Ovary (tissue), 9 donors: Measurements from ENCODE around the gene P2RY2. TPM values are rescaled to one million over a fixed set of nuclear protein-coding genes. Genes with fewer than 3 reads are reported as not detected.
"Not testable (repeated sequence)": the region's sequence is repeated elsewhere in the genome, so short reads cannot be mapped to it uniquely, and the experiment has no call there.

Source experiments
- DNase-seq, 5 donors: peaks; one replicate each; pipeline ENCODE4 v3.0.0-alpha.2; 2019 to 2020
- H3K27ac ChIP-seq, 2 donors: fragments of 200-600 bp; one replicate each; pipeline versions ENCODE4 v1.5.1 to v1.8.0; 2019 to 2022
- H3K27me3 ChIP-seq: fragments of 200-600 bp; one replicate; pipeline ENCODE4 v1.8.0; 2022
- H3K36me3 ChIP-seq: fragments of 200-600 bp; sonication (generic); one replicate; pipeline ENCODE4 v1.5.1; 2019
- H3K4me1 ChIP-seq: one replicate; pipeline ENCODE4 v1.8.1; 2013; ENCODE audit warnings: mild to moderate bottlenecking, moderate library complexity; ENCODE audit not compliant: insufficient read depth
- H3K4me3 ChIP-seq: fragments of 200-600 bp; sonication (generic); one replicate; pipeline ENCODE4 v1.5.1; 2017
- H3K9me3 ChIP-seq, 2 donors: fragments of 200-600 bp in 1 of 2; sonication (generic) in 1 of 2; one replicate each; pipeline versions ENCODE4 v1.5.1 to v1.8.1; 2013 to 2019; ENCODE audit warnings: mild to moderate bottlenecking in 1 of 2, moderate library complexity in 1 of 2
- EP300 ChIP-seq: sonication (generic); formaldehyde crosslinking; IDR thresholded peaks from one replicate; pipeline ENCODE4 v1.6.1; 2017; ENCODE audit warnings: antibody characterized with exemption
- POLR2A ChIP-seq: fragments of 450-650 bp; IDR thresholded peaks from one replicate; pipeline ENCODE4 v1.6.1; 2017; ENCODE audit warnings: antibody characterized with exemption, mild to moderate bottlenecking, moderate library complexity
- WGBS, 3 donors: extraction: QIAGEN DNeasy Blood & Tissue Kit in 1 of 3; methylation state at CpG; one replicate each; pipeline versions ENCODE4 v1.1.5 to v1.1.7; 2013 to 2017; 5-methylcytosine and 5-hydroxymethylcytosine counted together
- intact Hi-C, 4 donors: fragments of 100-400 bp; cut with DNase I; formaldehyde crosslinking; loops; one replicate each; pipeline versions ENCODE4 v1.11.0 to v1.15.1; 2022 to 2023
- polyA plus RNA-seq, 2 donors: library from polyadenylated mRNA; stranded (reverse); fragments of 200-250 nt in 1 of 2; fragments of 350-450 nt in 1 of 2; fragmentation: Illumina TruSeq in 1 of 2; extraction: RNeasy Lipid Tissue Mini Kit (QIAGEN cat#74804) in 1 of 2; gene quantifications; one replicate each; pipeline ENCODE4 v1.2.3, GENCODE V29; 2013 to 2014
- total RNA-seq, 7 donors: library from RNA; depleted of rRNA in 2 of 7; stranded (reverse); fragments of >200 nt in 2 of 7; fragmentation: NEBNext Ultra II Directional in 3 of 7; extraction: Animal tissue kit (Norgen Biotek cat#: 25700) in 3 of 7; gene quantifications; one replicate each; pipeline versions ENCODE4 v1.1.0 to v1.2.4, GENCODE V29; 2016 to 2023
- TF ChIP-seq, protein P1 (sequence below), 3 donors: fragments of 450-650 bp in 2 of 3; fragments of 200-600 bp in 1 of 3; IDR thresholded peaks; one replicate each; pipeline versions ENCODE4 v1.5.1 to v1.8.0; 2016 to 2022; ENCODE audit warnings: antibody characterized with exemption in 3 of 3, mild to moderate bottlenecking in 1 of 3
- donor health status: DM: no; HTN: no; CAD: no; lungs with moderate emphysema.
- donor health status: DM: no; HTN: no; CAD: no.
- donor health status: Bipolar disorder and iron deficiency.
- donor health status: DM: yes; HTN: yes; CAD: no.
- donor health status: DM: no; HTN: no; CAD: no.
- donor health status: DM: yes; HTN: yes; CAD: no.

P2RY2 gene
- total and polyA plus RNA-seq, 9 donors, result 0.44 to 1.6 (median 1.0) TPM

DNA sequence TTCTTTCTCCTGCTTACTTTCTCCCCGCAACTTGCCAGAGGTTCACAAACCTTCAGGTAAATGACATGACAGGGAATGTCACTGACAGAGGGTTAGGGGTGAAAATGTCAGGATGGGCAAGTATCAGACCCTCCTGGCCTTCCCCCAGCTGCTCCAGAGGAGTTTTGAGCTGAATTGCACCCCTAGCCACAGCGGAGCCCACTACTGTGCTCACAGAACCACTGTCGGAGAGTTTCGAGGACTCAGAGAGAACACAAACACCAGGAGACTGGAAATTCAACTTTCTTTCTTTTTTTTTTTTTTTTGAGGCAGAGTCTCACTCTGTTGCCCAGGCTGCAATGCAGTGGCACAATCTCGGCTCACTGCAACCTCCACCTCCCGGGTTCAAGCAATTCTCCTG is 21.5 kb upstream of the P2RY2 start:
- H3K36me3 ChIP-seq, result no peaks in the 10 kb centered on the region
- no peaks in the 10 kb centered on the region for H3K9me3 ChIP-seq
- no peak overlapping the region for H3K27ac ChIP-seq
- intact Hi-C loops, result no loop called here
- no peak for DNase-seq
- no peak overlapping the region for H3K4me3 ChIP-seq
- TF ChIP-seq EP300, result no peak
- no peak for TF ChIP-seq POLR2A
- TF ChIP-seq, protein P1, sequence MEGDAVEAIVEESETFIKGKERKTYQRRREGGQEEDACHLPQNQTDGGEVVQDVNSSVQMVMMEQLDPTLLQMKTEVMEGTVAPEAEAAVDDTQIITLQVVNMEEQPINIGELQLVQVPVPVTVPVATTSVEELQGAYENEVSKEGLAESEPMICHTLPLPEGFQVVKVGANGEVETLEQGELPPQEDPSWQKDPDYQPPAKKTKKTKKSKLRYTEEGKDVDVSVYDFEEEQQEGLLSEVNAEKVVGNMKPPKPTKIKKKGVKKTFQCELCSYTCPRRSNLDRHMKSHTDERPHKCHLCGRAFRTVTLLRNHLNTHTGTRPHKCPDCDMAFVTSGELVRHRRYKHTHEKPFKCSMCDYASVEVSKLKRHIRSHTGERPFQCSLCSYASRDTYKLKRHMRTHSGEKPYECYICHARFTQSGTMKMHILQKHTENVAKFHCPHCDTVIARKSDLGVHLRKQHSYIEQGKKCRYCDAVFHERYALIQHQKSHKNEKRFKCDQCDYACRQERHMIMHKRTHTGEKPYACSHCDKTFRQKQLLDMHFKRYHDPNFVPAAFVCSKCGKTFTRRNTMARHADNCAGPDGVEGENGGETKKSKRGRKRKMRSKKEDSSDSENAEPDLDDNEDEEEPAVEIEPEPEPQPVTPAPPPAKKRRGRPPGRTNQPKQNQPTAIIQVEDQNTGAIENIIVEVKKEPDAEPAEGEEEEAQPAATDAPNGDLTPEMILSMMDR (IDR thresholded peaks at IDR 0.05), result no peak
- H3K4me1 ChIP-seq, result no peaks in the 10 kb centered on the region
- 88 to 98% (median 90%) methylated on average over 6 of the region's 6 CpGs for WGBS, 3 donors
- no peaks in the 10 kb centered on the region for H3K27me3 ChIP-seq

DNA sequence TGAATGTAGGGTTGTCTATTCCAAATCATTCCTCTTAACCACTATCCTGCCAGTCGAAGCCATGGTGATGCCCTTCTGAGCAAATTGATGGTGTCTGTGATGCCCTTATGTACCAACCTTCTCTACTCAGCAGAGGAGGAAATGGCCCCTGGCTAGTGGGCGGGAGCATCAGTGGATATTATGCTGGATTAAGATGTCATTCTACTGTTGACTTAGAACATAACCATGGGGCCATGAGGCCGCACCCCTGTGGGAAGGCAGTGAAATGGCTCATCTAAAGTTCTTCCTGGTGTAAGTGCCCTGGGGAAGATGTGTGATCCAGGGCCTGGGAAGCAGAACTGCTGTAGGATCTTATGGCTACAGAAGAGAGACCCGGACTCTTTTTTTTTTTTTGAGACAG is 20.7 kb upstream of the P2RY2 start:
- Histone ChIP-seq H3K36me3 (no peaks in the 10 kb centered on the region), H3K27me3 (no peaks in the 10 kb centered on the region), H3K27ac (no peak overlapping the region), H3K4me1 (no peaks in the 10 kb centered on the region), H3K9me3 (no peaks in the 10 kb centered on the region), H3K4me3 (no peak overlapping the region)
- TF ChIP-seq POLR2A (no peak), EP300 (no peak)
- TF ChIP-seq, protein P1 (IDR thresholded peaks at IDR 0.05), result no peak
- DNase-seq, result no peak
- intact Hi-C loops, result no loop called here
- 93 to 96% (median 94%) methylated on average over 4 of the region's 4 CpGs for WGBS, 3 donors

DNA sequence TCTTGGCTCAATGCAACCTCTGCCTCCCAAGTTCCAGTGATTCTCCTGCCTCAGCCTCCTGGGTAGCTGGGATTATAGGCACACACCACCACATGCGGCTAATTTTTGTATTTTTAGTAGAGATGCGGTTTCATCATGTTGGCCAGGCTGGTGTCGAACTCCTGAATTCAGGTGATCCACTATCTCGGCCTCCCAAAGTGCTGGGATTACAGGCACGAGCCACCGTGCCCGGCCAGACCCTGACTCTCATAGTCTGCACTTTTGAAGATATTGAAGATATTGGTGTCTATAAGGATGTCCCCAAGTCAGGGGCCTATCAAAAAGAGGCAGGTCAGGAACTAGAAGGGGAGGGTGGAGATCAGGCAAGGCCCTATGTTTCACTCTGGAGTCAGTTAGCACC is 20.3 kb upstream of the P2RY2 start:
- 96 to 98% (median 96%) methylated on average over 7 of the region's 7 CpGs for WGBS, 3 donors
- H3K4me1 ChIP-seq, intact Hi-C loops, H3K9me3 ChIP-seq, DNase-seq, H3K4me3 ChIP-seq, H3K27me3 ChIP-seq, H3K36me3 ChIP-seq, H3K27ac ChIP-seq: not testable (repeated sequence)

DNA sequence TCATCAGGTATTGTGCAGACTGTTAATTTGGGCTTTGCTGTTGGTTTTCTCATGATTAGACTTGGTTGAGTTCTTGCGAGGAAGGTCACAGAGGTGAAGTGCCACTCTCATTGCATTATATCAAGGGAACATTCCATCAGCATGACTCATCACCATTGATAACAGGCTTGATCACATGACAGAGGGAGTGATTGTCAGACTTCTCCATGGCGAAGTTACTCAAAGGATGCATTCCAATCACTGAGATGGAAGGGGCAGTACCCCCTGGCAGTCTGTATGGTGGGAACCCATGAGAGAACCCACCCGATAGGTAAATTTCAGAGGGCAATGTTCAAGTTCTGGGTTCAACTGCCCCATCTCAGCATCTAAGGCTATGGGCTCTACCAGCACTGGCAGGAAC is 19.4 kb upstream of the P2RY2 start:
- intact Hi-C loops, result no loop called here
- DNase-seq, result no peak
- 70 to 83% (median 73%) methylated on average over 3 of the region's 3 CpGs for WGBS, 3 donors
- no peak overlapping the region for H3K4me3 ChIP-seq
- no peak overlapping the region for H3K27ac ChIP-seq
- H3K9me3 ChIP-seq, result no peaks in the 10 kb centered on the region
- no peaks in the 10 kb centered on the region for H3K27me3 ChIP-seq
- no peaks in the 10 kb centered on the region for H3K36me3 ChIP-seq
- no peaks in the 10 kb centered on the region for H3K4me1 ChIP-seq
- no peak for TF ChIP-seq EP300

DNA sequence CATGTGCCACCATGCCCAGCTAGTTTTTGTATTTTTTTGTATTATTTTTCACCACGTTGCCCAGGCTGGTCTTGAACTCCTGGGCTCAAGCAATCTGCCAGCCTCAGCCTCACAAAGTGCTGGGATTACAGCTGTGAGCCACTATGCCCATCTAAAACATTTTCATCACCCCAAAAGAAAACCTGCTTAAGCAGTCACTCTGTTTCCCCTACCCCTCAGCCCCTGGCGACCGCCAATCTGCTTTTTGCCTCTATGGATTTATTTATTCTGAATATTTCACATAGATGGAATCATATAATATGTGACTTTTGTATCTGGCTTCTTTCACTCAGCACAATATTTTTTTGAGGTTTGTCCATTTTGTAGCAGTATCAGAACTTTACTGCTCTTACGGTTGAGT is 18.6 kb upstream of the P2RY2 start:
- H3K27ac ChIP-seq, result no peak overlapping the region
- TF ChIP-seq EP300, result no peak
- no peak overlapping the region for H3K4me3 ChIP-seq
- no peak for DNase-seq
- no peaks in the 10 kb centered on the region for H3K4me1 ChIP-seq
- intact Hi-C loops, result no loop called here
- H3K36me3 ChIP-seq, result no peaks in the 10 kb centered on the region
- H3K9me3 ChIP-seq, result no peaks in the 10 kb centered on the region
- 86 to 95% (median 91%) methylated on average over 4 of the region's 4 CpGs for WGBS, 3 donors
- H3K27me3 ChIP-seq, result no peaks in the 10 kb centered on the region

DNA sequence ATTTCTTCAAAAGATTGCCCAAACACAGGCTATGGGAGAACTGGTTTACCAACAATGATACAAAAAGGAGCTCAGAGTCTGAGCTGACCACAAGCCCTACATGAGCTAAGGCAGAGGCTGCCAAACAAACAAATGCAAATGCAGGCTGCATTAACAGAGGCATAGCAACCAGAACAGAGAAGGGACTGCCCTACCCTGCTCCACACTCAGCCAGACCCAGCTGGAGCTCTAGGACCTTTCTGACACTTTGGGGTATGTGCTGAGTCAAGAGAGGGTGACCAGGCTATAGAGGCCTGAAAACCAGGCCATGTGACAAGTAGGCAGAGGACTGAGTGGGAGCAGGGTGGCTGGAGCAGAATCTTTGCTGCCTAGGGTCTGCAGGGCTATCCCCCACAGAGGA is 17.8 kb upstream of the P2RY2 start:
- H3K27me3 ChIP-seq, result no peaks in the 10 kb centered on the region
- no peak overlapping the region for H3K27ac ChIP-seq
- DNase-seq, result no peak
- intact Hi-C loops, result no loop called here
- TF ChIP-seq, protein P1 (IDR thresholded peaks at IDR 0.05), result no peak
- no peak for TF ChIP-seq POLR2A
- H3K4me1 ChIP-seq, result no peaks in the 10 kb centered on the region
- no peak overlapping the region for H3K4me3 ChIP-seq
- no peaks in the 10 kb centered on the region for H3K36me3 ChIP-seq
- no peaks in the 10 kb centered on the region for H3K9me3 ChIP-seq
